ENCODE results near the gene ATG16L2.

- TF ChIP-seq CTCF (conservative IDR thresholded peaks at IDR 0.05 in 1 of 2, IDR thresholded peaks at IDR 0.05 in 1 of 2; ENCODE audit: extremely low read depth in 1 of 2, insufficient read depth in 1 of 2, low read depth in 1 of 2, low read length in 2 of 2), result no peak
- no peak for TF ChIP-seq EZH2 (IDR thresholded peaks at IDR 0.05; ENCODE audit: borderline replicate concordance, low read length)
Measured at GRCh38 chr11:72789493-72790131, 24.6 kb upstream of the ATG16L2 start.
